Lung (tissue), 12 donors: ENCODE measurements around the gene TXLNG. TPM values are rescaled to one million over a fixed set of nuclear protein-coding genes. Genes with fewer than 3 reads are reported as not detected.
A peak's percentile ranks its signal among the peaks of the same experiment; 100 is the strongest.

Experiments used
- ATAC-seq: fragments of 200-7000 bp; cut with Tn5 transposase; one replicate; pipeline ENCODE4 v1.9.1; 2020; ENCODE audit warnings: moderate number of reproducible peaks; ENCODE audit not compliant: insufficient read depth, low FRiP score
- DNase-seq, 3 donors: peaks; one replicate each; pipeline ENCODE4 v3.0.0-alpha.2; 2013 to 2017
- H3K27ac ChIP-seq, 2 donors: one replicate each; pipeline ENCODE4 v1.5.1; 2013; ENCODE audit warnings: mild to moderate bottlenecking in 2 of 2, moderate library complexity in 2 of 2, control low read depth in 1 of 2, inconsistent platforms in 1 of 2, low read depth in 1 of 2, low read length in 1 of 2
- H3K27me3 ChIP-seq, 3 donors: one replicate each; pipeline ENCODE4 v1.5.1; 2013; ENCODE audit warnings: low read length in 2 of 3; ENCODE audit not compliant: control insufficient read depth in 3 of 3, insufficient read depth in 3 of 3
- H3K36me3 ChIP-seq, 4 donors: one replicate each; pipeline ENCODE4 v1.5.1; 2013; ENCODE audit warnings: low read length in 4 of 4, mild to moderate bottlenecking in 1 of 4, moderate library complexity in 1 of 4; ENCODE audit not compliant: control insufficient read depth in 4 of 4, insufficient read depth in 4 of 4
- H3K4me1 ChIP-seq, 5 donors: one replicate each; pipeline ENCODE4 v1.5.1; 2013; ENCODE audit warnings: low read length in 5 of 5, mild to moderate bottlenecking in 2 of 5, moderate library complexity in 1 of 5; ENCODE audit not compliant: control insufficient read depth in 5 of 5, insufficient read depth in 5 of 5
- H3K4me3 ChIP-seq: one replicate; pipeline ENCODE4 v1.5.1; 2013; ENCODE audit warnings: mild to moderate bottlenecking, control low read depth, moderate library complexity
- H3K9ac ChIP-seq, 2 donors: one replicate each; pipeline ENCODE4 v1.5.1; 2013; ENCODE audit warnings: low read length in 2 of 2, control low read depth in 1 of 2; ENCODE audit not compliant: insufficient read depth in 1 of 2
- H3K9me3 ChIP-seq, 4 donors: one replicate each; pipeline ENCODE4 v1.5.1; 2013; ENCODE audit warnings: low read length in 3 of 4, mild to moderate bottlenecking in 1 of 4, moderate library complexity in 1 of 4; ENCODE audit not compliant: control insufficient read depth in 4 of 4, insufficient read depth in 3 of 4
- CTCF ChIP-seq: IDR thresholded peaks from 2 replicates; pipeline ENCODE4 v1.5.1; 2012; ENCODE audit warnings: mild to moderate bottlenecking; ENCODE audit errors: control extremely low read depth, extremely low read depth
- WGBS, 2 donors: extraction: QIAGEN DNeasy Blood & Tissue Kit; methylation state at CpG; one replicate each; pipeline ENCODE4 v1.1.7; 2013; 5-methylcytosine and 5-hydroxymethylcytosine counted together
- polyA plus RNA-seq, 2 donors: library from polyadenylated mRNA; stranded (reverse); fragments of 200-250 nt; gene quantifications; one replicate each; pipeline ENCODE4 v1.2.1, GENCODE V29; 2013
- total RNA-seq, 2 donors: library from RNA; depleted of rRNA in 1 of 2; stranded (reverse); fragments of >200 nt in 1 of 2; gene quantifications; one replicate each; pipeline ENCODE4 v1.2.1, GENCODE V29; 2014 to 2021
- donor health status: control.
- donor health status: control.
- donor health status: Bipolar disorder and iron deficiency.
- donor health status: healthy.
- donor health status: DM: yes; HTN: yes; CAD: no.

The TXLNG gene
- total and polyA plus RNA-seq, 4 donors, result 7.5 to 15.4 (median 9.6) TPM

GRCh38 chrX:16807548-16807947 is 21.3 kb downstream of the TXLNG start:
- Histone ChIP-seq H3K4me3 (no peak overlapping the region), H3K27me3 (peaks cover 0 to 7% (median 3%) of the 10 kb centered on the region in 3 donors), H3K9ac (peak overlapping the region in 1 of 2 donors; percentile 70), H3K36me3 (peaks cover 0 to 4% (median 0%) of the 10 kb centered on the region in 4 donors), H3K27ac (no peak overlapping the region), H3K9me3 (no peaks in the 10 kb centered on the region), H3K4me1 (peaks cover 0 to 11% (median 4%) of the 10 kb centered on the region in 5 donors)
- TF ChIP-seq CTCF, result no peak
- ATAC-seq, result no peak
- peak in 2 of 3 donors; percentile 26 to 63 for DNase-seq

- Histone ChIP-seq H3K27ac (no peak overlapping the region), H3K4me3 (no peak overlapping the region), H3K36me3 (peaks cover 0 to 2% (median 0%) of the 10 kb centered on the region in 4 donors), H3K27me3 (peaks cover 0 to 7% (median 3%) of the 10 kb centered on the region in 3 donors), H3K9me3 (no peaks in the 10 kb centered on the region), H3K4me1 (peaks cover 0 to 11% (median 4%) of the 10 kb centered on the region in 5 donors), H3K9ac (peak overlapping the region in 1 of 2 donors; percentile 70)
- DNase-seq, result peak in 2 of 3 donors; percentile 67 to 82
- WGBS, 2 donors, result 24 to 34% methylated on average over 4 of the region's 4 CpGs
- ATAC-seq, result peak; percentile 75
- TF ChIP-seq CTCF, result no peak
These were observed 21.8 kb downstream of the TXLNG start for GRCh38 chrX:16807976-16808542.

GRCh38 chrX:16814597-16814996 is 28.3 kb downstream of the TXLNG start:
- WGBS, 2 donors, result 38 to 90% methylated on average over 1 of the region's 1 CpG
- TF ChIP-seq CTCF, result no peak

More at GRCh38 chrX:16814597-16814996, 28.3 kb downstream of the TXLNG start:
- Histone ChIP-seq H3K27me3 (peaks cover 0 to 33% (median 0%) of the 10 kb centered on the region in 3 donors), H3K4me1 (peaks cover 0 to 2% (median 0%) of the 10 kb centered on the region in 5 donors), H3K27ac (no peak overlapping the region), H3K36me3 (peaks cover 0 to 7% (median 0%) of the 10 kb centered on the region in 4 donors), H3K9ac (no peak overlapping the region), H3K9me3 (no peaks in the 10 kb centered on the region), H3K4me3 (no peak overlapping the region)
- DNase-seq (no peak), ATAC-seq (no peak)
